Neural progenitor cell (in vitro differentiated cells): ENCODE results near the gene RND1. TPM values are rescaled to one million over a fixed set of nuclear protein-coding genes. Genes with fewer than 3 reads are reported as not detected.

Source experiments
- DNase-seq: peaks from one replicate; pipeline ENCODE4 v3.0.0-alpha.2; 2016; ENCODE audit warnings: low spot score
- H2AFZ ChIP-seq: fragments of 200-600 bp; sonication (generic); replicated peaks from 2 replicates; pipeline ENCODE4 v1.6.1; 2016; ENCODE audit warnings: antibody characterized with exemption
- H3F3A ChIP-seq: fragments of 200-600 bp; sonication (generic); 2 replicates; pipeline ENCODE4 v1.6.1; 2016; ENCODE audit warnings: antibody characterized with exemption, low read depth
- H3K27ac ChIP-seq: fragments of 200-600 bp; sonication (generic); 2 replicates; pipeline ENCODE4 v1.5.1; 2016; ENCODE audit warnings: mild to moderate bottlenecking
- H3K27me3 ChIP-seq: fragments of 200-600 bp; sonication (generic); 2 replicates; pipeline ENCODE4 v1.6.1; 2016; ENCODE audit warnings: mild to moderate bottlenecking, moderate library complexity
- H3K36me3 ChIP-seq: fragments of 200-600 bp; sonication (generic); 2 replicates; pipeline ENCODE4 v1.5.1; 2016
- H3K4me1 ChIP-seq: fragments of 200-600 bp; sonication (generic); 2 replicates; pipeline ENCODE4 v1.6.1; 2016; ENCODE audit warnings: mixed run types
- H3K4me2 ChIP-seq: fragments of 200-600 bp; sonication (generic); 2 replicates; pipeline ENCODE4 v1.6.1; 2016
- H3K4me3 ChIP-seq: fragments of 200-600 bp; sonication (generic); 2 replicates; pipeline ENCODE4 v1.5.1; 2016
- H3K79me2 ChIP-seq: fragments of 200-600 bp; sonication (generic); 2 replicates; pipeline ENCODE4 v1.6.1; 2016; ENCODE audit warnings: low read depth
- H3K9ac ChIP-seq: fragments of 200-600 bp; sonication (generic); 2 replicates; pipeline ENCODE4 v1.6.1; 2016
- H3K9me3 ChIP-seq: fragments of 200-600 bp; sonication (generic); 2 replicates; pipeline ENCODE4 v1.5.1; 2016; ENCODE audit warnings: low read depth
- H4K20me1 ChIP-seq: fragments of 200-600 bp; sonication (generic); 2 replicates; pipeline ENCODE4 v1.6.1; 2016; ENCODE audit warnings: low read depth
- H3K27ac Mint-ChIP-seq: 3 replicates; pipeline ENCODE4 v1.8.0; 2021; ENCODE audit warnings: mixed read lengths
- H3K27me3 Mint-ChIP-seq: 2 replicates; pipeline ENCODE4 v1.8.0; 2022; ENCODE audit warnings: low read depth, mild to moderate bottlenecking, inconsistent platforms, moderate library complexity, mixed read lengths; ENCODE audit not compliant: insufficient read depth
- H3K36me3 Mint-ChIP-seq: 3 replicates; pipeline ENCODE4 v1.8.0; 2021; ENCODE audit warnings: mixed read lengths
- H3K4me1 Mint-ChIP-seq: 3 replicates; pipeline ENCODE4 v1.8.0; 2021; ENCODE audit warnings: mixed read lengths
- H3K4me3 Mint-ChIP-seq: 3 replicates; pipeline ENCODE4 v1.8.0; 2021; ENCODE audit warnings: mild to moderate bottlenecking, moderate library complexity, mixed read lengths
- H3K9me3 Mint-ChIP-seq: 3 replicates; pipeline ENCODE4 v1.8.0; 2020; ENCODE audit warnings: mixed read lengths
- CTCF ChIP-seq: fragments of 200-600 bp; sonication (generic); IDR thresholded peaks from 2 replicates; pipeline ENCODE4 v1.5.1; 2017; ENCODE audit warnings: antibody characterized with exemption, mild to moderate bottlenecking
- EZH2 ChIP-seq: fragments of 200-600 bp; sonication (generic); IDR thresholded peaks from 2 replicates; pipeline ENCODE4 v1.6.1; 2017; ENCODE audit warnings: antibody characterized with exemption, mild to moderate bottlenecking, moderate library complexity
- EZH2phosphoT487 ChIP-seq: fragments of 200-600 bp; sonication (generic); IDR thresholded peaks from 2 replicates; pipeline ENCODE4 v1.6.1; 2017; ENCODE audit warnings: antibody characterized with exemption
- total RNA-seq: library from RNA; depleted of rRNA; stranded (reverse); fragments of >200 nt; gene quantifications from 2 replicates; pipeline ENCODE4 v1.2.3, GENCODE V29; 2015; ENCODE audit warnings: low replicate concordance

Gene RND1
- total RNA-seq, 1 donor from 2014 or later = 9.8 TPM

GRCh38 chr12:48816143-48816854 lies 49.4 kb downstream of the RND1 start:
- Histone ChIP-seq H3F3A (peaks cover 49% of the 10 kb centered on the region), H3K4me3 (peak overlapping the region; percentile 79), H3K27me3 (peaks cover 20% of the 10 kb centered on the region), H3K4me2 (peak overlapping the region; percentile 89), H3K79me2 (peaks cover 12% of the 10 kb centered on the region), H3K4me1 (peaks cover 47% of the 10 kb centered on the region), H3K27ac (no peak overlapping the region), H3K36me3 (no peaks in the 10 kb centered on the region), H3K9ac (no peak overlapping the region), H3K9me3 (no peaks in the 10 kb centered on the region), H4K20me1 (peaks cover 17% of the 10 kb centered on the region), H2AFZ (no peak overlapping the region)
- H3K27ac Mint-ChIP-seq = no peak overlapping the region
- no peaks in the 10 kb centered on the region for H3K9me3 Mint-ChIP-seq
- no peak for DNase-seq
- H3K4me3 Mint-ChIP-seq = peak overlapping the region; percentile 94
- peaks cover 57% of the 10 kb centered on the region for H3K4me1 Mint-ChIP-seq
- H3K36me3 Mint-ChIP-seq = no peaks in the 10 kb centered on the region
- TF ChIP-seq EZH2phosphoT487 (no peak), CTCF (no peak), EZH2 (no peak)
- H3K27me3 Mint-ChIP-seq = peaks cover 10% of the 10 kb centered on the region

GRCh38 chr12:48815126-48816110 lies 50.3 kb downstream of the RND1 start:
- H3K9me3 Mint-ChIP-seq = no peaks in the 10 kb centered on the region
- peak overlapping the region; percentile 79 for H3K4me3 ChIP-seq
- peaks cover 13% of the 10 kb centered on the region for H3K27me3 Mint-ChIP-seq
- H3K27ac Mint-ChIP-seq = peak overlapping the region; percentile 77
- TF ChIP-seq CTCF = no peak
- no peak for TF ChIP-seq EZH2phosphoT487
- no peak for TF ChIP-seq EZH2
- H2AFZ ChIP-seq = peak overlapping the region; percentile 82
- H3K4me2 ChIP-seq = peak overlapping the region; percentile 89
- no peaks in the 10 kb centered on the region for H3K9me3 ChIP-seq
- peaks cover 47% of the 10 kb centered on the region for H3K4me1 ChIP-seq
- H3F3A ChIP-seq = peaks cover 49% of the 10 kb centered on the region
- peaks cover 66% of the 10 kb centered on the region for H3K4me1 Mint-ChIP-seq
- H3K4me3 Mint-ChIP-seq = peak overlapping the region; percentile 94
- no peak overlapping the region for H3K27ac ChIP-seq
- no peaks in the 10 kb centered on the region for H3K36me3 ChIP-seq
- peaks cover 12% of the 10 kb centered on the region for H3K79me2 ChIP-seq
- DNase-seq = peak; percentile 89
- H3K27me3 ChIP-seq = peaks cover 20% of the 10 kb centered on the region
- H4K20me1 ChIP-seq = peaks cover 17% of the 10 kb centered on the region
- no peaks in the 10 kb centered on the region for H3K36me3 Mint-ChIP-seq
- peak overlapping the region; percentile 51 for H3K9ac ChIP-seq

GRCh38 chr12:48814262-48815125 lies 51.2 kb downstream of the RND1 start:
- Histone ChIP-seq H3K4me3 (peak overlapping the region; percentile 79), H3K4me1 (peaks cover 40% of the 10 kb centered on the region), H3K27me3 (peaks cover 20% of the 10 kb centered on the region), H3K9ac (peak overlapping the region; percentile 51), H3K27ac (no peak overlapping the region), H3F3A (peaks cover 47% of the 10 kb centered on the region), H4K20me1 (peaks cover 11% of the 10 kb centered on the region), H3K4me2 (peak overlapping the region; percentile 89), H3K79me2 (peaks cover 6% of the 10 kb centered on the region), H3K36me3 (no peaks in the 10 kb centered on the region), H2AFZ (peak overlapping the region; percentile 82), H3K9me3 (no peaks in the 10 kb centered on the region)
- Mint-ChIP-seq H3K9me3 (no peaks in the 10 kb centered on the region), H3K4me1 (peaks cover 62% of the 10 kb centered on the region), H3K4me3 (peak overlapping the region; percentile 94), H3K27ac (no peak overlapping the region), H3K36me3 (no peaks in the 10 kb centered on the region), H3K27me3 (peaks cover 13% of the 10 kb centered on the region)
- TF ChIP-seq EZH2phosphoT487 (no peak), CTCF (peak; percentile 96)
- DNase-seq = peak; percentile 90
